Pons (tissue), 1 donor: ENCODE results near the gene RASGRP1.

Experiments used
- DNase-seq: peaks from one replicate; pipeline ENCODE4 v3.0.0-alpha.2; 2016; ENCODE audit warnings: low spot score

The RASGRP1 gene

GRCh38 chr15:38535491-38536200 is 29.0 kb downstream of the RASGRP1 start:
- no peak for DNase-seq

GRCh38 chr15:38534691-38535090 is 29.9 kb downstream of the RASGRP1 start:
- no peak for DNase-seq

DNA sequence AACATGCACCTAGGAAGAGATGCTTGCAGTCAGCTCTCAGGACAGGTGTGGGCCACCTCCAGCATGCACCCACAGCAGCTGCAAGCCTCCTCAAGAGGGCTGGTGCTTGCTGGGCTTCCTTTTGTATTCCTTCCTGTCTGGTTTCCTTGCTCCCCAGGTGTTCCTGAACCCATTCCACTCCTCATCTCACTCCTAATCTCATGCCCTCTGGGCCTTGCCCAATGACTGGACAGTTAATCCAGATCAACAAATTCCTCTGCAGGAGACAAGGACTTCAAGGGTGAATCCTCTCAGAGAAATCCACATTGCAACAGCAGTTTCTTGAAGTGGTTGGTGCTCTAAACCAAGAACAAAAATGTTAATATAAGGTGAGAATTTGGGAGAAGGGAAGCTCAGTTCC is 30.7 kb downstream of the RASGRP1 start:
- no peak for DNase-seq

DNA sequence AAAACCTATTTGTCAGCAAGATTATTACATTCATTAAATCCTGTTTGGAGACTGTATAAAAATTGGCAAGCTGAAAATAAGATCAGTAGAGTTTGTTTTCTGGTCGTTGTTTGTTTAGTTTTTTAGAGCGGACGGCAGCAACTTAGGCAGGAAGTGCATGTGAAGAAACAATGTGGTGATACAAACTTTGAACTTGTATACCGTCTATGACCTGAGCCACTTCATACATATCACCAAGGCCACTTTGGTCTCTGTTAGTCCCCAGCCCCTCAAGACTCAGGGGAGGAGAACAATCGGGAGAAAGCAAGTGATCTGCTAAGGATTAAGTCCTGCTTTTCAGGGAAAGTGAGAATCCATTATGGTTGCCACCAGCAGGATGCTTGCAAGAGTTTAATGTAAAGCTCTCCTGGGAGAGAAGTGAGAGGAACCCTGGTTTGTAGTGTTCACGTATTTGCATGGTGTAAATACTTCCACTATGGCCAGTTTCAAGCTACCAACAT is 31.1 kb downstream of the RASGRP1 start:
- DNase-seq: no peak

DNA sequence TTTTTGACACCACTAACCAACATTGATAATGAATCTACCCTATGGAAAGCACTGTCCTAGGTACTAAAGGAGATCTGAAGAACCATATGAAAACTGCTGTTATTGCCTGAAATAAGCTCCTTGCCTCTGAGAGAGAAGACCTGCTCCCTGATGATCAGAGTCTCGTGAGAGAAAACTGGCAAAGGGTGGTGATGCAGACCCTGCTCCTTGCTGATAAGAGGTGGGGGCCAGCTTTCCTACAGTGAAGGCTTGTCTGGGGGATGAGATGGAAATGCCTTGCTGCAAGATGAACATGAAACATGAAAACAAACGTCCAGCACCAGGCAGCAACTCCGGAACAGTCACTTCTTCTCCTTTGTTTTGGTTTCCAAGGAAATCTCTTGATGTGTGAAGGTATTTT is 31.9 kb downstream of the RASGRP1 start:
- DNase-seq: no peak

DNA sequence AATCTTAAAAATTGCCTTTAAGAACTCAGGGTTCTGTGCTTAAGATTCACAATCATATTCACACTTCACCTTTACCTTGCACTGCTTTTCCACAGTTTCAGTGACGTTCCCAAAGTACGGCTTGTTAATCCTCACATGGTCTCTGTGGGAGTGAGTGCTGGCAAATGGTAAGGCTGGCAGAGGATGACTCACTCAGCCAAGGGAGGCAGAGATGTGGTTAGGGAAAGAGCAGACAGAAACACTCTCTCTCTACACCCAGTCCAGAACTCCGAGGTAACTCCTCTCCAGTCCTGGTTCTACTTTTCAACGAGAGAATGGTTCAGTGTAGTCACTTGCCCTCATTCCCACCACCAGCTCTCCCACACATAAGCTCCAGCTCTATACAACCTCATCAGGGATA is 33.1 kb downstream of the RASGRP1 start:
- no peak for DNase-seq

- DNase-seq: no peak
Observed at GRCh38 chr15:38530113-38530512, 34.5 kb downstream of the RASGRP1 start.

DNA sequence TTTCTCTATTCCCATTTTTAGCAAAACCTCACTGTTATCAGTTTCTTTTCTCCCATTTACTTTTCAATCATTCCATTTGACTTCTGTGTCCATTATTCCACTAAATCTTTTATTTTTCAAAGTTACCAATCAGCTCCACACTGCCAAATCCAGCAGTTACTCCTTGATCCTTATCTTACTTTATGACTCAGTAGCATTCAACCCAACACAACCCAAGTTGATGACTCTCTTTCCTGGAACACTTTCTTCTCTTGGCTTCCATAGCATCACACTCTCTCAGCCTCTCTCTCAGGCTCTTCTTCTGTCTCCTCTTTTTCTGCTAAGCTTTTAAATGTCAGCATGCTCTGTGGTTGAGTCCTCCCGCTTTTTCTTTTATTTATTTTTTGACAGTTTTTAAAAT is 36.3 kb downstream of the RASGRP1 start:
- no peak for DNase-seq

DNA sequence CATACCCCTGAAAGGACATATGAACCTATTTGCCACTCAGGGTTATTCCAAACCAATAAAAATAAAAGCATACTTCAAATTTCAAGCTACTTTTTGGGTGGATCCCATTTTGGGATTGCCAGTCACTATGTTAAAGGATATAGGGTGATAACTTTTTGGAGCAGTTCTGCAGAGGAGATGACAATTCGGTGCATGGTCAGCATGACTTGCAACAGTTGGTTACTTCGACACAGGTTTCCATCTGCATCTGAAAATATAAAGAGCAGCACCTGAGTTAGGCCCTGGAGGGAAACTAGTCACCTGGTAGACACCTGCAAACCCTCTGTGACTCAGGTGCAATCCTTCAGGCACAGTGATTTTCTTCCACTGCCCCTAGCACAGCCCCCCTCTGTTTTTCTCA is 38.5 kb downstream of the RASGRP1 start:
- DNase-seq: no peak

- DNase-seq: no peak
Observed at GRCh38 chr15:38525489-38525888, 39.1 kb downstream of the RASGRP1 start.

DNA sequence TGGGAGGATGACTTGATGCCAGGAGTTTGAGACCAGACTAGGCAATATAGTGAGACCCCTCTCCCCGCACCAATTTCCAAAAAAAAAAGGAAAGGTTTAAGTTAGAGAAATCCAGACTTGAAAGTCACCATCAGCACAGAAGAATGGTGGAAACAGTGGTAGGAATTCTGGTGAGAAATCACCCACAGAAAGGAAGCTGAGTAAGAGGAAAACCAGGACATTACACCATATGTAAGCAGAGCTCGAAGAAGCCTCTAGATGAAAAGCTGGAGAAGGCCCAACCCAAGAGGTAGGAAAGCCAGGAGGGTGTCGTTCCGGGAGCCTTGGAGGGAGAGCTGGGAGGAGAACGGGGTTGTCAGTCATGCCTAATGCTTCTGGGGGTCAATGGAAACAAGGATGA is 40.5 kb downstream of the RASGRP1 start:
- no peak for DNase-seq

DNA sequence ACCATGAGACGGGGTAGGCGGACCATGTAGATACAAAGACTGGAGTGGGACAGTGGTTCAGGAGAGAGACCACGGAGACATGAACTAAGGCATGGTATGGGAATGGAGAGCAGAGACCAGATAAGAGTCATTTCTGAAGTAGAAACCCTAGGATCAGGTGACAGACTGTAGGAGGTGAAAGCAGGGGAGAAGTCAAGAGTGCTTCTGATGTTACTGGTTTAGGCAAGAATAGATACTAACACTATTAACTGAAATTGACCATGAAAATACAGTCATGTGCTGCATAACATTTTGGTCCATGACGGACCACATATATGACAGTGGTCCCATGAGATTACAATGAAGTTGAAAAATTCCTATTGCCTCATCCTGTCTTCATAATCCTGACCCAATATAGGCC is 41.7 kb downstream of the RASGRP1 start:
- DNase-seq: no peak

- no peak for DNase-seq
Observed at GRCh38 chr15:38521316-38521715, 43.3 kb downstream of the RASGRP1 start.

DNA sequence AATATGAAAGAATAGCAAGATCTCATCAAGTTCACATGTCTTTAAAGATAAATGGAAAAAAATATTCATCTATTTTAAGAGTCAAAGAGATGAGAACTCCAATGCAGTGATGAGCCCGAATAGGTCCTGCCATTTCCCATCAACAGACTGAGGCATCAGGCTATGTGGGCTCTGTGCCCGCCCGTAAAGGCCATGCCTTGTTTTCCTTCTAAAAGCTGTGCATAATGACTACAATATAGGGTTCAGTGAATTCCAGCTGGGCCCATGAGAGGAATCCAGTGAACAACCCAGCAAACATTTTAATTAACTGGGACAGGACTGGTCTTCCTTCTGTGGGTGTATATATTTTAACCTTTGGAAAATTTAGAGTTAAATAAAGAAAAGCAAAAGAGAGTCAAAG is 44.6 kb downstream of the RASGRP1 start:
- DNase-seq: no peak

DNA sequence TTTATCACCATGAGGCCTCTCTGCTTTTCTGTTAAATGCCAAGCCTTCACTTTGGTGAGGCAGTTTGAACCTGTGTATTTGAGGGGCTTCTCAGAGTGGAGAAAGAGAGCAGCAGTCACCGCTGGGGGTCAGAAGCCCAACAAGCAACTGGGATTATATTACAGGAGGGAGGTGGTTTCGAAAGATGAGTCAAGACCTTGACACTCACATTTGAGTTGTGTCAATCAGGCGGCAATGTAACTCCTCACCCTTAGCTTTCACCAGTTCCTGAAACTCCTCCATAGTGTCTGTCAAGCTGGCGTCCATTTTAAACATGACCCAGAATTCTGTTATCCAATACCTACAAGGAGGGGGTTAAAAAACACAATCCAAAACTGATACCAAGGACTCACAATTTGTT is 46.5 kb downstream of the RASGRP1 start:
- DNase-seq: no peak

DNA sequence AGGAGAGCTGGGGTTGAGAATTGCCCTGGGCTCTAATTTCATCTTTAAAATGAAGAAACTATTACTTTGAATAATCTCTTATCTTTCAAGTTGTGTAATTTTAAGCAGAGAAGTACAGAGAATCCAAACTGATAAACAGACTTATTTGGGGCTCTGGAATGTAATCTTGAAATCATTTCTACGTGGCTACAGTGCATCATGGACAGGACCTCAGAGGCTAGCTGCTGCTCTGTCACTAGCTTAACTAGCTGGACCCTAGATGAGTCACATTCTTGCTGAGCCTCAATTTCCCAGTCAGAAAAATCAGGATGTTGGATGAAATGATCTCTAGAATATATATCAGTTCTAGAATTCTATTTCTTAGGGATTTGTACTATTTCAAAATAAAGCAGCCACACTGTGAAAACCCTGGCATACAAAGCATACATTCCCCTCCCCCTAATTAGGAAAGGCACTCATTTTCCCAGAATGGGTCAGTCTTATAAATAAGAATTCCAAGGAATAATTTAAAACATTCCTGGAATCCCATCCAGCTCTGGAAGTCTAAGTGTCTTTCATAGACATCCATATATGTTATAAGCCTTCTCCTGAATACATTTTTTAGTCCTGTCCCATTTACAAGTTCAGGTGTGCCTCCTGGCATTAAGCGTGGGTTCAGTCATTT is 47.2 kb downstream of the RASGRP1 start:
- DNase-seq: no peak

- no peak for DNase-seq
Observed at GRCh38 chr15:38516626-38517025, 48.0 kb downstream of the RASGRP1 start.

GRCh38 chr15:38514601-38515000 is 50.0 kb downstream of the RASGRP1 start:
- DNase-seq: no peak

DNA sequence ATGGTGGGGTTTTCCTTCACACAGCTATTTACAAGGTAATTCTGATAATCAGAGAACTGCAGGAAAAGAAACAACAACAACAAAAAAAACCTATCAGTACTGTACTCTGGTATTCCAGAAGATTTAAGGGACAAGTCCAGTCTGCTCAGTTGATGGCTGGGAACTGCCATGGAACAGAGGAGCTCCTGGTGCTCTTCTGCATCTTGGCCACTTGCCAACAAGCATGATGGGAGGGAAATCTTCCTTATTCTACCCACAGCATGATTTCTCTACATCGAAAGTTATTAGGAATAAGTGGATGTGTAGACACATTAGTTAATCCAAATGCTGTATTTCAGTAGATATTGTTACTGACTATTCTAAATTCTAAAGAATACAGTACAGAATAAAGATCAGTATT is 51.7 kb downstream of the RASGRP1 start:
- no peak for DNase-seq

- no peak for DNase-seq
Observed at GRCh38 chr15:38509152-38509551, 55.5 kb downstream of the RASGRP1 start.

DNA sequence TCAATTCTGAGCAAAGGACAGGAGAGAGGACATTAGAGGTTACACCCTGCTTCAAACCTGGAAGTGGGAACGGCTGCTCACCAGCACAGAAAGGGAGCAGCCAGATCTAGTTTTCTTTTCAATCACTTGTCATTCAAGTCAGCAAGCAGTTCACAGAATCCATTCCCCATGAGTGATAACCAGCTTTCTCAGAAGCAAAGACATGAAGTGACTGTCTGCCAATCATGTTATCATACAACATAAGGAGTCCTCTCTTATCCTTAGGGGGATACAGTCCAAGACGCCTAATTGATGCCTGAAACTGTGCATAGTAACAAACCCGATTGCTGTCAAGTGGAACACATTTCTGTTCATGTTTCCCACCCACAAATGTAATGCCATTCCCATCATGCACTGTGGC is 56.0 kb downstream of the RASGRP1 start:
- no peak for DNase-seq

GRCh38 chr15:38507570-38507969 is 57.0 kb downstream of the RASGRP1 start:
- DNase-seq: no peak

DNA sequence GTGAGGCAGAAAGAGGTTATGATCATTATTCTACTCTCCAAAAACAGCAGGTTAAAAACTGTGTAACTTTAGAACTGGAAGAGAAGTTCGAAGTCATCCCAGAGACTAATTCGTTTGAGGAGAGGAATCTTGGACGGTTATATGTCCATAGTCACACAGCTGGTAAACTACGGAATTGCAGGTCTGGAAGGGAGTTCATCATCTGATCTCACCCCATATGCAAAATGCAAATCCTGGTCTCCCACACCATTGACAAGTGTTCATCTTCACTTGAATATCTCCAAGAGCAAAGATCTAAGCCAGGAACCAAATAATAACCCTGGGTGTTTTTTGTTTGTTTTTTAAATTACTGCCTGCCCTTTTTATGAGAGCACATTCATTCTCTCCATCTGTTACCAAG is 57.6 kb downstream of the RASGRP1 start:
- no peak for DNase-seq
